ENCODE results near the gene JUP. TPM values are rescaled to one million over a fixed set of nuclear protein-coding genes. Genes with fewer than 3 reads are reported as not detected.

JUP gene
- total RNA-seq, 1 experiment from 2014 or later = 352 TPM

DNA sequence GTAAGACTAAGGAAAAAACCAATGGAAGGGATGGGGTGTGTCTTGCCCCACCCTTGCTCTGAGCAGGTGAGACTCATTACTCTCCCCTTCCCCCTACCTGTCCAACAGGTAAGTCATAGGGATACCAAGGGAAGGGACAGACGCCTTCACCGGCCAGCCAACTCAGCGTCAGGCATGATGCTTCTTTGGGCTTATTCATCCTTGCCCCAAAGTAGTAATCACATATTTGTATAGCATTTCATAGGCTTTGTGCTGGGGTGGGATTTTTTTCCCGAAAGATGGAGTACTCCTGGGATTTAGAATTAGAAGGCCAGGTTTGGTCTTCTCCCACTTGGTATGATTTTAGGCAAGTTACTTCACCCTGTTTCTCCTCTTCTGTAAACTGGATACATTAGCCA is 509 bp upstream of the JUP start:
- DNase-seq (ENCODE audit: low read depth, low spot score) (no peak), ATAC-seq (no peak)
- no peak for TF ChIP-seq SIN3A (IDR thresholded peaks at IDR 0.05; ENCODE audit: borderline replicate concordance, insufficient read depth, low read depth, low read length)
- TF ChIP-seq, protein P1, sequence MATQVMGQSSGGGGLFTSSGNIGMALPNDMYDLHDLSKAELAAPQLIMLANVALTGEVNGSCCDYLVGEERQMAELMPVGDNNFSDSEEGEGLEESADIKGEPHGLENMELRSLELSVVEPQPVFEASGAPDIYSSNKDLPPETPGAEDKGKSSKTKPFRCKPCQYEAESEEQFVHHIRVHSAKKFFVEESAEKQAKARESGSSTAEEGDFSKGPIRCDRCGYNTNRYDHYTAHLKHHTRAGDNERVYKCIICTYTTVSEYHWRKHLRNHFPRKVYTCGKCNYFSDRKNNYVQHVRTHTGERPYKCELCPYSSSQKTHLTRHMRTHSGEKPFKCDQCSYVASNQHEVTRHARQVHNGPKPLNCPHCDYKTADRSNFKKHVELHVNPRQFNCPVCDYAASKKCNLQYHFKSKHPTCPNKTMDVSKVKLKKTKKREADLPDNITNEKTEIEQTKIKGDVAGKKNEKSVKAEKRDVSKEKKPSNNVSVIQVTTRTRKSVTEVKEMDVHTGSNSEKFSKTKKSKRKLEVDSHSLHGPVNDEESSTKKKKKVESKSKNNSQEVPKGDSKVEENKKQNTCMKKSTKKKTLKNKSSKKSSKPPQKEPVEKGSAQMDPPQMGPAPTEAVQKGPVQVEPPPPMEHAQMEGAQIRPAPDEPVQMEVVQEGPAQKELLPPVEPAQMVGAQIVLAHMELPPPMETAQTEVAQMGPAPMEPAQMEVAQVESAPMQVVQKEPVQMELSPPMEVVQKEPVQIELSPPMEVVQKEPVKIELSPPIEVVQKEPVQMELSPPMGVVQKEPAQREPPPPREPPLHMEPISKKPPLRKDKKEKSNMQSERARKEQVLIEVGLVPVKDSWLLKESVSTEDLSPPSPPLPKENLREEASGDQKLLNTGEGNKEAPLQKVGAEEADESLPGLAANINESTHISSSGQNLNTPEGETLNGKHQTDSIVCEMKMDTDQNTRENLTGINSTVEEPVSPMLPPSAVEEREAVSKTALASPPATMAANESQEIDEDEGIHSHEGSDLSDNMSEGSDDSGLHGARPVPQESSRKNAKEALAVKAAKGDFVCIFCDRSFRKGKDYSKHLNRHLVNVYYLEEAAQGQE (IDR thresholded peaks at IDR 0.05; ENCODE audit: insufficient read depth in 1 of 2, low read depth in 2 of 2, low read length in 1 of 2) = no peak
- TF ChIP-seq TCF7L2 (IDR thresholded peaks at IDR 0.05; ENCODE audit: low read depth, low read length) = no peak
- TF ChIP-seq, protein P2, sequence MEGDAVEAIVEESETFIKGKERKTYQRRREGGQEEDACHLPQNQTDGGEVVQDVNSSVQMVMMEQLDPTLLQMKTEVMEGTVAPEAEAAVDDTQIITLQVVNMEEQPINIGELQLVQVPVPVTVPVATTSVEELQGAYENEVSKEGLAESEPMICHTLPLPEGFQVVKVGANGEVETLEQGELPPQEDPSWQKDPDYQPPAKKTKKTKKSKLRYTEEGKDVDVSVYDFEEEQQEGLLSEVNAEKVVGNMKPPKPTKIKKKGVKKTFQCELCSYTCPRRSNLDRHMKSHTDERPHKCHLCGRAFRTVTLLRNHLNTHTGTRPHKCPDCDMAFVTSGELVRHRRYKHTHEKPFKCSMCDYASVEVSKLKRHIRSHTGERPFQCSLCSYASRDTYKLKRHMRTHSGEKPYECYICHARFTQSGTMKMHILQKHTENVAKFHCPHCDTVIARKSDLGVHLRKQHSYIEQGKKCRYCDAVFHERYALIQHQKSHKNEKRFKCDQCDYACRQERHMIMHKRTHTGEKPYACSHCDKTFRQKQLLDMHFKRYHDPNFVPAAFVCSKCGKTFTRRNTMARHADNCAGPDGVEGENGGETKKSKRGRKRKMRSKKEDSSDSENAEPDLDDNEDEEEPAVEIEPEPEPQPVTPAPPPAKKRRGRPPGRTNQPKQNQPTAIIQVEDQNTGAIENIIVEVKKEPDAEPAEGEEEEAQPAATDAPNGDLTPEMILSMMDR (IDR thresholded peaks at IDR 0.05) = no peak
- no peak for TF ChIP-seq POLR2AphosphoS5 (IDR thresholded peaks at IDR 0.05; ENCODE audit: low read depth, low read length)
- no TSS peak for BruUV-seq (replicated peaks)
- CTCF ChIA-PET = interaction anchor here (0.6 to 2.1 kb wide), 10 partner anchors 8 to 107 kb away, joined by 3 to 26 read pairs (median 6); no protein-coding TSS in a partner anchor
- no peaks in the 10 kb centered on the region for H3K9me3 ChIP-seq (ENCODE audit: control insufficient read depth, insufficient read depth, low read depth, low read length)
- H3K36me3 ChIP-seq (ENCODE audit: control insufficient read depth, insufficient read depth, low read length) = no peaks in the 10 kb centered on the region
- intact Hi-C loops (cut with micrococcal nuclease; ENCODE audit: unreplicated experiment) = no loop called here
- peak overlapping the region; percentile 40 to 70 for H3K4me3 ChIP-seq (ENCODE audit: low read depth in 2 of 2, low read length in 2 of 2)
- POLR2A ChIA-PET = interaction anchor here (0.5 to 1.4 kb wide), 5 partner anchors 9 to 258 kb away, joined by 3 to 14 read pairs (median 4); no protein-coding TSS in a partner anchor
- H3K27ac ChIP-seq (ENCODE audit: low read length) = peak overlapping the region; percentile 10; the same call in 1 of the 2 replicates
- H3K4me1 ChIP-seq (ENCODE audit: control insufficient read depth, insufficient read depth, low read length) = peaks cover 35% of the 10 kb centered on the region
- in situ Hi-C loops (cut with HindIII; ENCODE audit: low pct_unique_long_range_greater_than_20kb, low sequenced_read_pairs) = no loop called here
- no peaks in the 10 kb centered on the region for H3K27me3 ChIP-seq (ENCODE audit: control insufficient read depth, insufficient read depth, low read length)

DNA sequence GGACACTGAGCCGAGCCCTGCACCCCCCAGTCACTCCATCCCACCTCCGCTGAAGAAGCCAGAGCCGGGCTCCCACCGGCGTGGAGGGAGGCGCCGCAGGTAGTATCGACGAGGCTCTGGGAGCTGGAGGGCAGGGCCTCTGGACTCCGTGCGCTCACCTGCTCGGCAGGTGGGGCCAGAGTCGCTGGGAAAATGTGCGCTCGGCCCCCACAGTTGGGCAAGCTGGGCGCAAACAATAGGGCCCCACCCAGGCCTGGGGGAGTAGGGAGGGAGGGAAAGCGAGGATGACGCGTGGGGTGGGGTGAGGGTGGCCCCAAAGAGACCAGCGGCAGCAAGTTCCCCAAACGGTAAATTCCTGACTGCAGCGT is 668 bp downstream of the JUP start:
- in situ Hi-C loops (cut with HindIII; ENCODE audit: low pct_unique_long_range_greater_than_20kb, low sequenced_read_pairs) = no loop called here
- ATAC-seq (peak; percentile 1), DNase-seq (ENCODE audit: low read depth, low spot score) (no peak)
- Histone ChIP-seq H3K9me3 (ENCODE audit: control insufficient read depth, insufficient read depth, low read depth, low read length) (no peaks in the 10 kb centered on the region), H3K27me3 (ENCODE audit: control insufficient read depth, insufficient read depth, low read length) (no peaks in the 10 kb centered on the region), H3K4me3 (ENCODE audit: low read depth in 2 of 2, low read length in 2 of 2) (peak overlapping the region; percentile 70 to 81), H3K36me3 (ENCODE audit: control insufficient read depth, insufficient read depth, low read length) (no peaks in the 10 kb centered on the region), H3K27ac (ENCODE audit: low read length) (peak overlapping the region; percentile 85), H3K4me1 (ENCODE audit: control insufficient read depth, insufficient read depth, low read length) (peaks cover 41% of the 10 kb centered on the region)
- ChIA-PET POLR2A (interaction anchor here (1.0 to 1.4 kb wide), 2 partner anchors 8 to 51 kb away, joined by 3 to 14 read pairs; partner anchors contain the start of gene HAP1), CTCF (interaction anchor here (0.6 to 2.1 kb wide), 7 partner anchors 8 to 1088 kb away, joined by 3 to 26 read pairs (median 4); no protein-coding TSS in a partner anchor)
- intact Hi-C loops (cut with micrococcal nuclease; ENCODE audit: unreplicated experiment) = no loop called here
- no peak for TF ChIP-seq POLR2AphosphoS5 (IDR thresholded peaks at IDR 0.05; ENCODE audit: low read depth, low read length)
- TF ChIP-seq, protein P2 (IDR thresholded peaks at IDR 0.05) = no peak
- TF ChIP-seq SIN3A (IDR thresholded peaks at IDR 0.05; ENCODE audit: borderline replicate concordance, insufficient read depth, low read depth, low read length) = no peak
- TF ChIP-seq, protein P1 (IDR thresholded peaks at IDR 0.05; ENCODE audit: insufficient read depth in 1 of 2, low read depth in 2 of 2, low read length in 1 of 2) = no peak
- no peak for TF ChIP-seq TCF7L2 (IDR thresholded peaks at IDR 0.05; ENCODE audit: low read depth, low read length)
- BruUV-seq (replicated peaks) = no TSS peak
